Upper lobe of left lung (tissue), 6 donors: ENCODE data around the gene EGR2. TPM values are rescaled to one million over a fixed set of nuclear protein-coding genes. Genes with fewer than 3 reads are reported as not detected.

Experiments used
- ATAC-seq, 2 donors: fragments of 200-7000 bp; cut with Tn5 transposase; one replicate each; pipeline ENCODE4 v1.9.1; 2022; ENCODE audit warnings: mild to moderate bottlenecking in 2 of 2, moderate library complexity in 2 of 2; ENCODE audit not compliant: low FRiP score in 2 of 2
- DNase-seq, 2 donors: peaks; one replicate each; pipeline ENCODE4 v3.0.0-alpha.2; 2019 to 2020
- H3K27ac ChIP-seq, 4 donors: fragments of 200-600 bp; sonication (generic); one replicate each; pipeline ENCODE4 v1.5.1; 2016 to 2019
- H3K27me3 ChIP-seq, 4 donors: fragments of 200-600 bp; sonication (generic); one replicate each; pipeline ENCODE4 v1.5.1; 2017 to 2019
- H3K36me3 ChIP-seq, 4 donors: fragments of 200-600 bp; sonication (generic); one replicate each; pipeline ENCODE4 v1.5.1; 2016 to 2019
- H3K4me1 ChIP-seq, 4 donors: fragments of 200-600 bp; sonication (generic); one replicate each; pipeline ENCODE4 v1.5.1; 2018 to 2019
- H3K4me3 ChIP-seq, 4 donors: fragments of 200-600 bp; sonication (generic); one replicate each; pipeline ENCODE4 v1.5.1; 2017 to 2019; ENCODE audit warnings: mild to moderate bottlenecking in 2 of 4, moderate library complexity in 1 of 4
- H3K9me3 ChIP-seq, 4 donors: fragments of 200-600 bp; sonication (generic); one replicate each; pipeline ENCODE4 v1.5.1; 2018 to 2019
- EP300 ChIP-seq, 4 donors: sonication (generic); formaldehyde crosslinking; IDR thresholded peaks; one replicate each; pipeline ENCODE4 v1.5.1; 2017; ENCODE audit warnings: antibody characterized with exemption in 4 of 4, control low read depth in 2 of 4
- POLR2A ChIP-seq, 4 donors: fragments of 450-650 bp; IDR thresholded peaks; one replicate each; pipeline ENCODE4 v1.5.1; 2016 to 2017; ENCODE audit warnings: antibody characterized with exemption in 4 of 4, mild to moderate bottlenecking in 2 of 4
- POLR2AphosphoS5 ChIP-seq, 2 donors: sonication (generic); formaldehyde crosslinking; IDR thresholded peaks; one replicate each; pipeline ENCODE4 v1.5.1; 2017; ENCODE audit warnings: antibody characterized with exemption in 2 of 2
- WGBS, 2 donors: methylation state at CpG; one replicate each; pipeline ENCODE4 v1.1.5; 2017 to 2018; 5-methylcytosine and 5-hydroxymethylcytosine counted together
- total RNA-seq, 6 donors: library from RNA; depleted of rRNA in 4 of 6; stranded (reverse); fragments of >200 nt in 4 of 6; gene quantifications; one replicate each; pipeline versions ENCODE4 v1.1.0 to v1.2.1, GENCODE V29; 2016 to 2021
- TF ChIP-seq, protein P1 (sequence below), 6 experiments: fragments of 450-650 bp in 4 of 6; fragments of 200-600 bp in 2 of 6; sonication (generic) in 2 of 6; IDR thresholded peaks; one replicate each; pipeline ENCODE4 v1.5.1; 2016 to 2019; ENCODE audit warnings: antibody characterized with exemption in 6 of 6
- donor health status: DM: no; HTN: no; CAD: no; lungs with moderate emphysema.
- donor health status: DM: no; HTN: yes; CAD: no; lungs with severe emphysema.

Gene EGR2
- total RNA-seq, 6 donors from 2014 or later = 3.5 to 50.9 (median 7.0) TPM

DNA sequence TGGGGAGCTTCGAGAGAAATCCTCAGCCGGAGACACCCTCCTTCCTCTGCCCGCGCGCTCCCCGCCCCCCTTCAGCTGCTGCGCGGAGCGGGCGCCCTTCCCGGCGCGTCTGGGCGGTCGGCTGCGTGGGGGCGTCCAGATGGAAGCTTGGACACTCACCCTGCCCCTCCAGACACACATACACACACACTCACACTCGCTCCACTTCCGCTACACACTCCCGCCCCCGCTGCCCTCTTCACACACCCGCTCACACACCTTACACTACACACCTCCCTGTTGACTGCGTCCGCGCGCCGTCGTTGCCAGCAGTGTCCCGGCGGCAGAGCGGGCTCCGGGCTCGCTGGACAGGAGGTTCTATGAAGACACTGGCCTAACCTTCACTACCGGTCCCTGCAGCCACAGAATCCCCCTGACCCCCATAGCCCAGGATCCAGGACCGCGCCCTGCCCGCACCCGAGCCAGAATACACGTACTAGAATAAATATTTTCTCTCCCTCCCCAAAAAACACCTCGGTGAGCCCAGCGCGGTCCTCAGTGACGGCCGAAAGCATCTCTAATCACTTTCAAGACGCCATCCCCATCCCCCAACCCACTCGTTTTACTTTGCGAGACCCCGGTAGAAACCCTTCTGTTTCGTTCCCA is 1.1 kb upstream of the EGR2 start:
- TF ChIP-seq, protein P1, sequence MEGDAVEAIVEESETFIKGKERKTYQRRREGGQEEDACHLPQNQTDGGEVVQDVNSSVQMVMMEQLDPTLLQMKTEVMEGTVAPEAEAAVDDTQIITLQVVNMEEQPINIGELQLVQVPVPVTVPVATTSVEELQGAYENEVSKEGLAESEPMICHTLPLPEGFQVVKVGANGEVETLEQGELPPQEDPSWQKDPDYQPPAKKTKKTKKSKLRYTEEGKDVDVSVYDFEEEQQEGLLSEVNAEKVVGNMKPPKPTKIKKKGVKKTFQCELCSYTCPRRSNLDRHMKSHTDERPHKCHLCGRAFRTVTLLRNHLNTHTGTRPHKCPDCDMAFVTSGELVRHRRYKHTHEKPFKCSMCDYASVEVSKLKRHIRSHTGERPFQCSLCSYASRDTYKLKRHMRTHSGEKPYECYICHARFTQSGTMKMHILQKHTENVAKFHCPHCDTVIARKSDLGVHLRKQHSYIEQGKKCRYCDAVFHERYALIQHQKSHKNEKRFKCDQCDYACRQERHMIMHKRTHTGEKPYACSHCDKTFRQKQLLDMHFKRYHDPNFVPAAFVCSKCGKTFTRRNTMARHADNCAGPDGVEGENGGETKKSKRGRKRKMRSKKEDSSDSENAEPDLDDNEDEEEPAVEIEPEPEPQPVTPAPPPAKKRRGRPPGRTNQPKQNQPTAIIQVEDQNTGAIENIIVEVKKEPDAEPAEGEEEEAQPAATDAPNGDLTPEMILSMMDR (IDR thresholded peaks at IDR 0.05) = peak in 1 of 6 experiments; percentile 20
- no peak for TF ChIP-seq POLR2AphosphoS5 (IDR thresholded peaks at IDR 0.05)
- DNase-seq (peak; percentile 46 to 92), ATAC-seq (peak; percentile 62 to 64)
- peak overlapping the region; percentile 80 to 96 (median 90) for H3K4me3 ChIP-seq
- WGBS, 2 donors = 1 to 3% methylated on average over 35 to 38 of the region's 49 CpGs
- no peaks in the 10 kb centered on the region for H3K9me3 ChIP-seq
- peaks cover 38 to 43% (median 42%) of the 10 kb centered on the region in 4 donors for H3K4me1 ChIP-seq
- peaks cover 0 to 36% (median 28%) of the 10 kb centered on the region in 4 donors for H3K27me3 ChIP-seq
- peak overlapping the region; percentile 81 to 93 (median 89) for H3K27ac ChIP-seq
- no peaks in the 10 kb centered on the region for H3K36me3 ChIP-seq

DNA sequence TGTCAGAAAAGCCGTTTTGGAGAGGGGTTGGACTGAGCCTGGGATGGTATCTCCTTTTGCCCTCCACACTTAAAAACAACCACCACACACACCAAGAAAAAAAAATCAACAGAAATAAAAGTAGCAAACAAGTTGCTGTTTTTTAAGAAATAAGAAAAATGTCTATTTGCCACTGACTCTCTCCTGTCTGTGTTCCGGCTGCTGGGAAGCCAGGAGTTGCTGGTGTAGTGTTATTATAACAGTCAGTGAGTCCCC is 163 bp downstream of the EGR2 start:
- WGBS, 2 donors = 0% methylated on average over 2 of the region's 2 CpGs
- Histone ChIP-seq H3K27me3 (peaks cover 0 to 36% (median 28%) of the 10 kb centered on the region in 4 donors), H3K27ac (peak overlapping the region in 3 of 4 donors; percentile 88 to 93 (median 90))

DNA sequence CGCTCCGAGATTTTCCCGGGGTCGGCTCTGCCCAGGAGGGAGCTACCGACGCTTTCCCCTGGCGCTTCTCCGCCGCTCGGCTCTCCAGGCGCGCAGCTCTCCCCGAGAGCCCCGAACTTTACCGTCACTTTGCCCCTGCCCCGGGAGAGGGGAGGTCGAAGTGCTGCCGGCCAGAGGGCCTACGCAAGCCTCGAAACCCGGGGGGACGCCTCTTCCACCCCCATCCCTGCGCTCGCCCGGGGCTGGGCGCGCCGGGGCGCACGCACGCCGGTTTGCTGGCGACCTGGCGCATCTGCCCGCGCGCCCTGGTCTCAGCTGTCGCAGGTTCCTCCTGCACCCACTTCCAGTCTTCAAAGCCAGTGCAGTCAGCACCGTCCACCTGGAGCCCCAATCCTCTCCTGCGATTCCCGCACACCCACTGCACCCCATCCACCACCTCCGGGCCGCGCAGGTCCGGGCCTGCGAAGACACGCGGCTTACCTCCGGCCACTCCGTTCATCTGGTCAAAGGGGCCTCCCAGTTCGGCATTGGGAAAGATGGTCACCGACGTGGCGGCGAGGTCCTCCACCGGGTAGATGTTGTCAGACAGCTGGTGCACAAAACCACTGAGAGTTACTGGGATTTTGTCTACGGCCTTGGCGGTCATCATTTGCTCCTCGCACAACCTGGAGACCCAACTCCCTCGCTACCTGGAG is 638 bp downstream of the EGR2 start:
- Histone ChIP-seq H3K36me3 (no peaks in the 10 kb centered on the region), H3K27ac (peak overlapping the region in 2 of 4 donors; percentile 88 to 93), H3K9me3 (no peaks in the 10 kb centered on the region), H3K4me1 (peaks cover 38 to 43% (median 42%) of the 10 kb centered on the region in 4 donors), H3K4me3 (peak overlapping the region; percentile 24 to 96 (median 90)), H3K27me3 (peaks cover 0 to 35% (median 27%) of the 10 kb centered on the region in 4 donors)
- WGBS, 2 donors = 2 to 5% methylated on average over 9 to 41 of the region's 60 CpGs
- TF ChIP-seq POLR2AphosphoS5 (IDR thresholded peaks at IDR 0.05) (no peak), POLR2A (IDR thresholded peaks at IDR 0.05) (no peak)
- DNase-seq (peak in 1 of 2 donors; percentile 89), ATAC-seq (no peak)

More for the DNA sequence above, 163 bp downstream of the EGR2 start:
- no peak for DNase-seq
- Histone ChIP-seq H3K9me3 (no peaks in the 10 kb centered on the region), H3K36me3 (no peaks in the 10 kb centered on the region), H3K4me1 (peaks cover 38 to 43% (median 42%) of the 10 kb centered on the region in 4 donors), H3K4me3 (peak overlapping the region; percentile 24 to 96 (median 90))
- TF ChIP-seq POLR2AphosphoS5 (IDR thresholded peaks at IDR 0.05) (no peak), POLR2A (IDR thresholded peaks at IDR 0.05) (no peak), EP300 (IDR thresholded peaks at IDR 0.05) (no peak)
- TF ChIP-seq, protein P1 (IDR thresholded peaks at IDR 0.05) = no peak
- no peak for ATAC-seq

DNA sequence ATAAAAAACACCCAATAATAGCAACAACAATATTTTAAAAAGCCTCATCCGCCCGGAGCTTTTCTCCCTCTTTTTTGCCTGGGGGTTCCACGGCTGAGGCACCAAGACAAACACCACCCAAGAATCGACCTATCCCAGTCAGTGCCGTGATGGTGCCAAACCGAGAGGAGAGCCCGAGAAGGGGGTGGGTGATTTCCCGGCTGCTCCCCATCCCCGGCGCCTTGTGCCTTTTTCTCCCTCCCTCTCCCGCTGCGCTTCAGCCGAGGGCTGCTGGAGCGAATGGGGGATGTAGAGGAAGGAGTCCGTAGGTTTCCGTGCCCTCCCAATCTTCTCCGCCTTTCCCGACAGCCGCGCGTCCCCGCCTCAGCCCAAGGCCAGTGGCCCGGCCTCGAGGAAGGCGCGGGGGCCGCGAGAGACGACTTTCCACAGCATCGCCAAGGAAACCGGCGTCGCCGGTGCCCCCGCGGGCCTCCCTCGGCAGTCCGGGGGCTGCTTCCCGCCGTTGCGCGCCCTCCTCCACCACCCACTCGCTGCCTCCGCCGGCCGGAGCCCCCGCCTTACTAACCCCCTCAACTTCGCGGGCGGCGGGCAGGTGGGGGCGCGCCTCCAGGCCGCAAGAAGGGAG is 1.3 kb downstream of the EGR2 start:
- no peak for ATAC-seq
- peaks cover 38 to 43% (median 42%) of the 10 kb centered on the region in 4 donors for H3K4me1 ChIP-seq
- 6 to 13% methylated on average over 10 to 41 of the region's 54 CpGs for WGBS, 2 donors
- peak in 1 of 2 donors; percentile 88 for DNase-seq
- peaks cover 0 to 33% (median 27%) of the 10 kb centered on the region in 4 donors for H3K27me3 ChIP-seq
- H3K9me3 ChIP-seq = no peaks in the 10 kb centered on the region
- TF ChIP-seq, protein P1 (IDR thresholded peaks at IDR 0.05) = no peak
- no peak for TF ChIP-seq POLR2A (IDR thresholded peaks at IDR 0.05)
- H3K4me3 ChIP-seq = peak overlapping the region; percentile 24 to 96 (median 90)
- H3K36me3 ChIP-seq = no peaks in the 10 kb centered on the region
- H3K27ac ChIP-seq = peak overlapping the region in 1 of 4 donors; percentile 93

DNA sequence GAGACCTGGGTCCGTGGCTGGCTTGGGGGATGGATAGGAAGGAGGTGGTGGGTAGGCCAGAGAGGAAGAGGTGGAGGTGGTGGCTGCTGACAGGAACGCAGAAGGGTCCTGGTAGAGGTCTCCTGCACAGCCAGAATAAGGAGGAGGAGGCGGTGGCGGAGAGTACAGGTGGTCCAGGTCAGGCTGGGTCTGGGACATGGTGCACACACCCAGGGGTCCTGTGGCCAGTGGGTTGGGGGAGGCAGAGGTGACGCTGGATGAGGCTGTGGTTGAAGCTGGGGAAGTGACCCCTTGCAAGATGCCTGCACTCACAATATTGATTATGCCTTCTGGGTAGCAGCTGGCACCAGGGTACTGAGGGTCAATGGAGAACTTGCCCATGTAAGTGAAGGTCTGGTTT is 2.2 kb downstream of the EGR2 start:
- ATAC-seq (no peak), DNase-seq (no peak)
- TF ChIP-seq POLR2AphosphoS5 (IDR thresholded peaks at IDR 0.05) (no peak), POLR2A (IDR thresholded peaks at IDR 0.05) (no peak), EP300 (IDR thresholded peaks at IDR 0.05) (no peak)
- TF ChIP-seq, protein P1 (IDR thresholded peaks at IDR 0.05) = no peak
- no peak overlapping the region for H3K4me3 ChIP-seq
- H3K27ac ChIP-seq = no peak overlapping the region
- peaks cover 0 to 27% (median 21%) of the 10 kb centered on the region in 4 donors for H3K27me3 ChIP-seq
- 89 to 92% methylated on average over 5 of the region's 5 CpGs for WGBS, 2 donors
- no peaks in the 10 kb centered on the region for H3K9me3 ChIP-seq
- peaks cover 35 to 39% (median 37%) of the 10 kb centered on the region in 4 donors for H3K4me1 ChIP-seq
- H3K36me3 ChIP-seq = peaks cover 0 to under 1% (median 0%) of the 10 kb centered on the region in 4 donors
